SK-N-SH (cell line): ENCODE data around the gene THEM4. TPM values are rescaled to one million over a fixed set of nuclear protein-coding genes. Genes with fewer than 3 reads are reported as not detected.
"Not testable (repeated sequence)": the region's sequence is repeated elsewhere in the genome, so short reads cannot be mapped to it uniquely, and the experiment has no call there.

Source experiments
- CTCF ChIA-PET: fragments of 300-600, 350-600 bp; formaldehyde crosslinking; extraction: SDS; loops from one replicate; lab custom pipeline; 2021; lab: Yijun Ruan, JAX
- POLR2A ChIA-PET: fragments of 350-600 bp; sonication (Branson Sonifier 250); formaldehyde crosslinking; extraction: SDS; loops from one replicate; lab custom pipeline; 2020; ENCODE audit warnings: antibody characterized with exemption, inconsistent platforms; lab: Yijun Ruan, JAX
- DNase-seq: peaks from one replicate; pipeline ENCODE4 v3.0.0; 2012
- H2AFZ ChIP-seq: fragments of 200-600 bp; sonication (generic); 2 replicates; pipeline ENCODE4 v1.8.1; 2016; ENCODE audit warnings: antibody characterized with exemption, mild to moderate bottlenecking, low read depth
- H3F3A ChIP-seq: fragments of 200-600 bp; sonication (generic); replicated peaks from 2 replicates; pipeline ENCODE3; 2016; ENCODE audit warnings: antibody characterized with exemption, mild to moderate bottlenecking; ENCODE audit not compliant: insufficient read depth
- H3K27ac ChIP-seq, 2 experiments: fragments of 200-500 bp in 1 of 2; fragments of 200-600 bp in 1 of 2; sonication (Bioruptor generic) in 1 of 2; sonication (generic), shearing (Covaris generic) in 1 of 2; 2 replicates each; pipeline versions ENCODE4 v1.5.1 to v1.6.1; 2014 to 2016; ENCODE audit warnings: low read depth in 2 of 2, inconsistent platforms in 1 of 2, low read length in 1 of 2, mild to moderate bottlenecking in 1 of 2, mixed read lengths in 1 of 2
- H3K27me3 ChIP-seq: fragments of 200-600 bp; sonication (generic), shearing (Covaris generic); 2 replicates; pipeline ENCODE4 v1.6.1; 2016; ENCODE audit warnings: mixed run types; ENCODE audit not compliant: insufficient read depth
- H3K36me3 ChIP-seq, 2 experiments: fragments of 200-500 bp in 1 of 2; fragments of 200-600 bp in 1 of 2; sonication (Bioruptor generic) in 1 of 2; sonication (generic) in 1 of 2; replicated peaks in 1 of 2; 2 replicates each; pipeline versions ENCODE3 to v1.5.1; 2014 to 2016; ENCODE audit warnings: low read length in 1 of 2, mild to moderate bottlenecking in 1 of 2; ENCODE audit not compliant: insufficient read depth in 2 of 2, control insufficient read depth in 1 of 2
- H3K4me1 ChIP-seq, 2 experiments: fragments of 200-500 bp in 1 of 2; fragments of 200-600 bp in 1 of 2; sonication (Bioruptor generic) in 1 of 2; sonication (generic), shearing (Covaris generic) in 1 of 2; 2 replicates each; pipeline versions ENCODE4 v1.5.1 to v1.6.1; 2014 to 2016; ENCODE audit warnings: low read depth in 1 of 2, low read length in 1 of 2, mixed run types in 1 of 2; ENCODE audit not compliant: insufficient read depth in 2 of 2, control insufficient read depth in 1 of 2
- H3K4me2 ChIP-seq: fragments of 200-600 bp; sonication (generic), shearing (Covaris generic); 2 replicates; pipeline ENCODE4 v1.6.1; 2017; ENCODE audit warnings: mixed run types
- H3K4me3 ChIP-seq, 2 experiments: fragments of 200-500 bp in 1 of 2; fragments of 200-600 bp in 1 of 2; sonication (Bioruptor generic) in 1 of 2; sonication (generic), shearing (Covaris generic) in 1 of 2; 2 replicates each; pipeline versions ENCODE4 v1.5.1 to v1.8.1; 2014 to 2016; ENCODE audit warnings: low read depth in 2 of 2, inconsistent platforms in 1 of 2, low read length in 1 of 2, mild to moderate bottlenecking in 1 of 2, mixed read lengths in 1 of 2, moderate library complexity in 1 of 2
- H3K79me2 ChIP-seq: fragments of 200-600 bp; sonication (generic); 2 replicates; pipeline ENCODE4 v1.8.1; 2017; ENCODE audit warnings: mild to moderate bottlenecking; ENCODE audit not compliant: insufficient read depth
- H3K9ac ChIP-seq: fragments of 200-600 bp; sonication (generic); 2 replicates; pipeline ENCODE4 v1.6.1; 2017; ENCODE audit warnings: mixed run types
- H3K9me2 ChIP-seq: fragments of 200-600 bp; sonication (generic); 2 replicates; pipeline ENCODE4 v1.6.1; 2017; ENCODE audit warnings: mixed run types
- H3K9me3 ChIP-seq: fragments of 200-600 bp; sonication (generic); 2 replicates; pipeline ENCODE4 v1.6.1; 2017; ENCODE audit warnings: mixed run types, mild to moderate bottlenecking, moderate library complexity
- H4K20me1 ChIP-seq: fragments of 200-600 bp; sonication (generic); 2 replicates; pipeline ENCODE4 v1.6.1; 2017; ENCODE audit warnings: mild to moderate bottlenecking, mixed run types; ENCODE audit not compliant: insufficient read depth
- ELF1 ChIP-seq: IDR thresholded peaks from 2 replicates; pipeline ENCODE4 v1.4.0; 2012
- GATA2 ChIP-seq: sonication (generic); formaldehyde crosslinking; IDR thresholded peaks from 2 replicates; pipeline ENCODE4 v1.5.0; 2020; ENCODE audit warnings: mild to moderate bottlenecking, missing genetic modification reagents
- POLR2AphosphoS5 ChIP-seq: IDR thresholded peaks from 2 replicates; pipeline ENCODE4 v1.6.1; 2012; ENCODE audit warnings: low read depth, low read length
- RAD21 ChIP-seq: IDR thresholded peaks from 2 replicates; pipeline ENCODE4 v1.6.1; 2012; ENCODE audit warnings: mild to moderate bottlenecking, low read length
- RXRA ChIP-seq: IDR thresholded peaks from 2 replicates; pipeline ENCODE4 v1.4.0; 2012; ENCODE audit warnings: low read depth, mild to moderate bottlenecking, borderline replicate concordance
- YY1 ChIP-seq: IDR thresholded peaks from 2 replicates; pipeline ENCODE4 v1.4.0; 2012; ENCODE audit warnings: low read depth, mild to moderate bottlenecking
- ZBTB33 ChIP-seq: IDR thresholded peaks from 2 replicates; pipeline ENCODE4 v1.4.0; 2012; ENCODE audit warnings: low read depth, borderline replicate concordance
- WGBS: methylation state at CpG from one replicate; pipeline ENCODE4 v1.1.6; 2017; ENCODE audit warnings: low lambda C conversion rate; 5-methylcytosine and 5-hydroxymethylcytosine counted together
- polyA plus RNA-seq, 3 experiments: library from polyadenylated mRNA; depleted of rRNA; stranded (reverse); fragments of >200 nt; gene quantifications; 2 replicates each; pipeline ENCODE4 v1.2.3, GENCODE V29; 2012

THEM4 gene
- polyA plus RNA-seq, 1 of the 3 experiments (the other 2 are of a cell fraction), result 10.1 TPM

- H3K9me3 ChIP-seq, result no peaks in the 10 kb centered on the region
- H3K4me3 ChIP-seq, result no peak overlapping the region
- POLR2A ChIA-PET, result no interaction called here
- H3K9ac ChIP-seq, result no peak overlapping the region
- H3K79me2 ChIP-seq, result no peaks in the 10 kb centered on the region
- no peak for TF ChIP-seq GATA2 (CRISPR knock-in tag)
- TF ChIP-seq YY1, result no peak
- TF ChIP-seq ZBTB33, result no peak
- no peak for TF ChIP-seq RAD21
- TF ChIP-seq, all 33 proteins: peak for 0
- Histone ChIP-seq H3K4me2 (no peak overlapping the region), H3F3A (no peaks in the 10 kb centered on the region), H2AFZ (no peak overlapping the region), H3K9me2 (no peaks in the 10 kb centered on the region), H3K36me3 (peaks cover 0 to 10% of the 10 kb centered on the region in 2 experiments), H4K20me1 (no peaks in the 10 kb centered on the region), H3K4me1 (no peaks in the 10 kb centered on the region), H3K27me3 (no peaks in the 10 kb centered on the region), H3K27ac (no peak overlapping the region)
- 92% methylated on average over 1 of the region's 1 CpG for WGBS
- DNase-seq, result no peak
- CTCF ChIA-PET, result interaction anchor here (0.7 to 1.4 kb wide), 3 partner anchors 17 to 249 kb away, joined by 3 read pairs; no protein-coding TSS in a partner anchor
These were observed 33.8 kb downstream of the THEM4 start for GRCh38 chr1:151875419-151876097.

- WGBS, result 83% methylated on average over 9 of the region's 9 CpGs
- H3K9ac ChIP-seq, H3K4me2 ChIP-seq, H3K9me2 ChIP-seq, H3K79me2 ChIP-seq, H3K4me1 ChIP-seq, H3F3A ChIP-seq, H3K27me3 ChIP-seq, DNase-seq, H3K9me3 ChIP-seq, H2AFZ ChIP-seq, POLR2A ChIA-PET, H3K4me3 ChIP-seq, H3K27ac ChIP-seq, H4K20me1 ChIP-seq: not testable (repeated sequence)
- CTCF ChIA-PET, result interaction anchor here (1.1 kb wide), 1 partner anchor 25 kb away, joined by 3 read pairs; no protein-coding TSS in a partner anchor
- H3K36me3 ChIP-seq, result peaks cover 0 to 10% of the 10 kb centered on the region in 2 experiments
These were observed 36.5 kb downstream of the THEM4 start for GRCh38 chr1:151872776-151873175.

GRCh38 chr1:151871284-151872030, 37.9 kb downstream of the THEM4 start:
- Histone ChIP-seq H2AFZ (no peak overlapping the region), H3K9ac (no peak overlapping the region), H3K9me2 (no peaks in the 10 kb centered on the region), H3K36me3 (peaks cover 0 to 10% of the 10 kb centered on the region in 2 experiments), H3K4me3 (no peak overlapping the region), H4K20me1 (no peaks in the 10 kb centered on the region), H3K27me3 (no peaks in the 10 kb centered on the region), H3K79me2 (no peaks in the 10 kb centered on the region), H3F3A (no peaks in the 10 kb centered on the region), H3K4me1 (no peaks in the 10 kb centered on the region), H3K4me2 (no peak overlapping the region), H3K9me3 (no peaks in the 10 kb centered on the region), H3K27ac (no peak overlapping the region)
- POLR2A ChIA-PET, result no interaction called here
- no peak for DNase-seq
- CTCF ChIA-PET, result interaction anchor here (1.1 kb wide), 1 partner anchor 23 kb away, joined by 3 read pairs; no protein-coding TSS in a partner anchor
- TF ChIP-seq ELF1, result no peak
- TF ChIP-seq POLR2AphosphoS5, result no peak
- no peak for TF ChIP-seq RXRA
- no peak for TF ChIP-seq GATA2 (CRISPR knock-in tag)
- WGBS, result 59% methylated on average over 5 of the region's 5 CpGs
